Measurements from ENCODE around the gene FTO.

- no peak for TF ChIP-seq GATA2 (IDR thresholded peaks at IDR 0.05; ENCODE audit: low read depth, low read length)
- TF ChIP-seq GATA3 (IDR thresholded peaks at IDR 0.05; ENCODE audit: low read depth, low read length): no peak
These were observed 487.6 kb downstream of the FTO start for GRCh38 chr16:54191592-54191991.
